AG04449 (cell line): Measurements from ENCODE around the gene MT1A.

Experiments
- CTCF ChIA-PET: fragments of 350-600 bp; formaldehyde crosslinking; extraction: SDS; loops from one replicate; lab custom pipeline; 2021; ENCODE audit warnings: antibody characterized with exemption; lab: Yijun Ruan, JAX
- POLR2A ChIA-PET: fragments of 400-600, 350-600 bp; formaldehyde crosslinking; extraction: SDS; loops from one replicate; lab custom pipeline; 2020; ENCODE audit warnings: antibody characterized with exemption, inconsistent platforms; lab: Yijun Ruan, JAX
- DNase-seq: peaks from one replicate; pipeline ENCODE4 v3.0.0-alpha.2; 2010; ENCODE audit warnings: low read depth, low spot score
- H3K4me3 ChIP-seq: 2 replicates; pipeline ENCODE4 v1.5.1; 2011; ENCODE audit warnings: low read depth, mild to moderate bottlenecking, control low read depth, low read length
- TF ChIP-seq, protein P1 (sequence below): IDR thresholded peaks from one replicate; pipeline ENCODE4 v1.5.1; 2011; ENCODE audit warnings: mild to moderate bottlenecking, moderate library complexity, low read length, control low read depth, inconsistent platforms; ENCODE audit not compliant: insufficient read depth; ENCODE audit errors: missing control alignments

MT1A gene

DNA sequence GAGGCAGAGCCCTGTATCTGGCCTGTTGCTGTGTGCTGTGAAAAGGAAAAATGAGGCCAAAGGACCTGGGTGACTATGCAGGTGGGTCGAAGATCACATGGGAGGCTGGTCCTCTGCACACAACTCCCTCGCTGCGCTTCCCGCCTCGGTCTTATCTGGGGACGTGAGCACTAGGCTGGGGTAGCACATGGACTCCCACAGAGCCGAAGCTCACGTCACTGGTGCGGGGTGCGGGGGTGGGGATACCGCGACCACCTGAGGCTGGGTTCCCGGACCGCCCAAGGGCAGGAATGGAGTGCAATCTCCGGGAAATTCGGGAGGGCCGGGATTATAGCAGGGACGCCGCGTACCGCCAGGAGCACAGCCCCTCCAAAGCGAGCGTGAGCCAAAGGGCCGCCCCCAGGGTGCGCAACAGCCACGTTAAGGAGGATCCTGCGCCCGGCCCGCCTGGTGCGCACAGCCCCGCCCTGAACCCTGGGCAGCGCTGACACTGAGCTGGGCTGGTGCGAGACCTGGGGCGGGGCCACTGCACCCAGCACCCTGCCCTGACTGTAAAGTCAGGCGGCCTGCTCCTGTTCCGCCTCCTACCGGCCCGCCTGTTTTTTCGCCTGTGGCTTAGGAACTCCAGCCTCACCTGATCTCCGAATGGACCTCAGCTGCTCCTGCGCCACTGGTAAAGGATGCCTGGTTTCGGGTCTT, 4.8 kb downstream of the MT1A start:
- peak overlapping the region; percentile 30 for H3K4me3 ChIP-seq
- ChIA-PET CTCF (interaction anchor here (0.8 to 1.9 kb wide), 6 partner anchors 10 to 99 kb away, joined by 3 to 7 read pairs (median 4); no protein-coding TSS in a partner anchor), POLR2A (interaction anchor here (0.8 to 1.9 kb wide), 2 partner anchors 16 to 18 kb away, joined by 4 to 6 read pairs; partner anchors contain the start of gene MT1E)
- TF ChIP-seq, protein P1, sequence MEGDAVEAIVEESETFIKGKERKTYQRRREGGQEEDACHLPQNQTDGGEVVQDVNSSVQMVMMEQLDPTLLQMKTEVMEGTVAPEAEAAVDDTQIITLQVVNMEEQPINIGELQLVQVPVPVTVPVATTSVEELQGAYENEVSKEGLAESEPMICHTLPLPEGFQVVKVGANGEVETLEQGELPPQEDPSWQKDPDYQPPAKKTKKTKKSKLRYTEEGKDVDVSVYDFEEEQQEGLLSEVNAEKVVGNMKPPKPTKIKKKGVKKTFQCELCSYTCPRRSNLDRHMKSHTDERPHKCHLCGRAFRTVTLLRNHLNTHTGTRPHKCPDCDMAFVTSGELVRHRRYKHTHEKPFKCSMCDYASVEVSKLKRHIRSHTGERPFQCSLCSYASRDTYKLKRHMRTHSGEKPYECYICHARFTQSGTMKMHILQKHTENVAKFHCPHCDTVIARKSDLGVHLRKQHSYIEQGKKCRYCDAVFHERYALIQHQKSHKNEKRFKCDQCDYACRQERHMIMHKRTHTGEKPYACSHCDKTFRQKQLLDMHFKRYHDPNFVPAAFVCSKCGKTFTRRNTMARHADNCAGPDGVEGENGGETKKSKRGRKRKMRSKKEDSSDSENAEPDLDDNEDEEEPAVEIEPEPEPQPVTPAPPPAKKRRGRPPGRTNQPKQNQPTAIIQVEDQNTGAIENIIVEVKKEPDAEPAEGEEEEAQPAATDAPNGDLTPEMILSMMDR, result peak; percentile 9
- no peak for DNase-seq

DNA sequence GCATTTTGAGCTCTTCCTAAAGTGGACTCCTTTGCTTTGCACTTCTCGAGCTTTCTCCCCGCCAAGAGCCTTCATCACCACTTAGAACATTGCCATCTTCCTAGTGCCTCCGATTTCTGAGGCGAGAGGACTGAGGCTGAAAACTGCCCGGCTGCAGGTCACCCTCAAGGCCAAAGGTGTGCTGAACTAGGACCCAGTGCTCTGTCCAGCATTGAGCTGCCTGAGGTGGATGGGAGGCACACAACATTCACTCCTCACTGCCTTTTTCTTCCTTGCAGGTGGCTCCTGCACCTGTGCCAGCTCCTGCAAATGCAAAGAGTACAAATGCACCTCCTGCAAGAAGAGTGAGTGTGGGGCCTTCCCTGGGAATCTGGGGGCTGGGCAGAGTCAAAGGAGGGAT, 5.4 kb downstream of the MT1A start:
- H3K4me3 ChIP-seq, result no peak overlapping the region
- TF ChIP-seq, protein P1, result no peak
- ChIA-PET POLR2A (interaction anchor here (0.8 to 1.9 kb wide), 2 partner anchors 17 to 18 kb away, joined by 4 to 6 read pairs; partner anchors contain the start of gene MT1E), CTCF (interaction anchor here (0.8 to 1.9 kb wide), 5 partner anchors 9 to 99 kb away, joined by 3 to 7 read pairs (median 4); no protein-coding TSS in a partner anchor)
- DNase-seq, result no peak

DNA sequence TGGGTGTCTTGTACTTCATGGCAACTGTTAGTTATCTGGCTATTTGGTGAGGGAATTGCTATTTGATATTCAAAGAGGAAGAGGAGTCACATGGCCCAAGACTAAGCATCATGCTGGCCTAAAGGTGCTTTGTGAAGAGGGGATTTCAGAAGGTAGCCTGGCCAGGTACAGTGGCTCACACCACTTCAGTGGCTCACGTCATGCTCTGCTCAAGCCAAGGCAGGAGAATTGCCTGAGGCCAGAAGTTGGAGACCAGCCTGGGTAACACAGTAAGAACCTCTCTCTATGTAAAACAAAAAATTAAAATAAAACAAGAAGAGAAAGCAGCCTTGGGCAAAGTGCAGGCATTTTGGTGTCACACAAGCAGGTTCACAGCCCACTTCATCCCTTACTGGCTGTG, 6.8 kb downstream of the MT1A start:
- H3K4me3 ChIP-seq, result no peak overlapping the region
- CTCF ChIA-PET, result no interaction called here
- TF ChIP-seq, protein P1, result no peak
- no peak for DNase-seq
- POLR2A ChIA-PET, result interaction anchor here (1.9 kb wide), 1 partner anchor 18 kb away, joined by 4 read pairs; no protein-coding TSS in a partner anchor

DNA sequence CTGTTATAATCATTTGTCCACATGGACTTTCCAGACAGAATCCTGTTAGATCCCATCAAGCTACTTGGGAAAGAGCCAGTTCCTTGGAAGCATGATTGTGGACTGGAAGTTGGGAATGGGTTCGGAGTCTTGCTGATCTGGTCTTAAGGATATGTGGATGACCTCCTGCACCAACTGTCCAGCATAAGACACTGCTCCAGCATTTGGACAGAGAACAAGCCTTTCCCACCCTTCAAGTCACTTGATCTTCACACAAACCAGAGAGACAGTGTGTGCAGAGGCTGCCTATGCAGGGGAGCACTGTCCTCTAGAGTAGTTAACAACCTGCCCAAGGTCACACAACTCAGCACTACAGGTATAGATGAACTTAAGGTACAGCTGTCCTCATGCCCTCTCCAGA, 7.4 kb downstream of the MT1A start:
- TF ChIP-seq, protein P1, result no peak
- ChIA-PET POLR2A (no interaction called here), CTCF (interaction anchor here (1.2 kb wide), 1 partner anchor 15 kb away, joined by 3 read pairs; no protein-coding TSS in a partner anchor)
- DNase-seq, result no peak
- no peak overlapping the region for H3K4me3 ChIP-seq

DNA sequence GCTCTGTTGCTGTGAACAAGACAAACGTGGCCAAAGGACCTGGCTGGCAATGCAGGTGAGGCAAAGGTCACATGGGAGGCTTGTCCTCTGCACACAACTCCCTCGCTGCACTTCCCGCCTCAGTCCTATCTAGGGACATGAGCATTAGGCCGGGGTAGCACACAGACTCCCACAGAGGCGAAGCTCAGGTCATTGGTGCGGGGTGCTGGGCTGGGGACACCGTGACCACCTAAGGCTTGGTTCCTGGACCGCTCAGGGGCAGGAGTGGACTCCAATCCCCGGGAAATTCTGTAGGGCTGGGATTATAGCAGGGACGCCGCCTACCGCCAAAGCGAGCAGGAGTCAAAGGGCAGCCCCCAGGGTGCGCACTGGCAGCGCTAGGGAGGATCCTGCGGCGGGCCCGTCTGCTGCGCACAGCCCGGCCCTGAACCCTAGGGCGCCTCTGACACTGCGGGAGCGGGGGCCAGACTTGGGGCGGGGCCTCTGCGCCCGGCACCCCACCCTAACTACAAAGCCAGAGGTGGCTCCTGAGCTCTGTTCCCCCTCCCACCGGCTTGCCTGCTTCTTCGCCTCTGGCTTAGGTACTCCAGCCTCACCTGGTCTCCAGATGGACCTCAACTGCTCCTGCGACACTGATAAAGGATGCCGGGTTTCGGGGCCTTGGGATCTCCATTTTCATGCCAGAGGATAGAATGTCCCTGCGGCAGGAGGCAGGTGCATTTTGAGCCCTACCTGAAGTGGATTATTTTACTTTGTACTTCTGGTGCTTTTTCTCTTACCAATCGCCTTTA, 9.4 kb downstream of the MT1A start:
- ChIA-PET CTCF (interaction anchor here (1.0 to 1.4 kb wide), 2 partner anchors 8 to 26 kb away, joined by 3 read pairs; no protein-coding TSS in a partner anchor), POLR2A (no interaction called here)
- no peak overlapping the region for H3K4me3 ChIP-seq
- TF ChIP-seq, protein P1, result no peak
- no peak for DNase-seq

DNA sequence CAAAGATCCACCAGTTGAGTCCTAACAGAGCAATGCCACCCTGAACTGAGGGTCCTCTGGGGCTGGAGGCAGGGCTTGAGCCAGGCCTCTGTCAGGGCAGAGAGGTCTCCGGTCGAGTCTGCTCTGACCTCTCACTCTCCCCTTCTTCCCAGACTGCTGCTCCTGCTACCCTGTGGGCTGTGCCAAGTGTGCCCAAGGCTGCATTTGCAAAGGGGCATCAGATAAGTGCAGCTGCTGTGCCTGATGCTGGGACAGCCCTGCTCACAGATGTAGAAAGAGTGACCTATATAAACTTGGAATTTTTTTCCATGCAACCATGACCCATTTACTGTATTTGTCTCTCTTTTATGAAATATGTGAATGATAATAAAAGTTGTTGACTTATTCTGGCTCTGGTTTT, 10.8 kb downstream of the MT1A start:
- POLR2A ChIA-PET, result no interaction called here
- no peak for DNase-seq
- no peak overlapping the region for H3K4me3 ChIP-seq
- TF ChIP-seq, protein P1, result no peak
- CTCF ChIA-PET, result interaction anchor here (1.2 to 1.4 kb wide), 2 partner anchors 24 to 45 kb away, joined by 3 read pairs; no protein-coding TSS in a partner anchor
